HEK293 (cell line): ENCODE results near the gene UTP14A.

Experiments
- CTCF ChIA-PET: fragments of 350-600 bp; formaldehyde crosslinking; extraction: SDS; loops from one replicate; lab custom pipeline; 2021; ENCODE audit warnings: antibody characterized with exemption; lab: Yijun Ruan, JAX
- POLR2A ChIA-PET: fragments of 300-600 bp; formaldehyde crosslinking; extraction: SDS; loops from one replicate; lab custom pipeline; 2020; ENCODE audit warnings: antibody characterized with exemption, inconsistent platforms; lab: Yijun Ruan, JAX
- H3K27ac ChIP-seq: fragments of 200-500 bp; sonication (Bioruptor generic); 2 replicates; pipeline ENCODE4 v1.5.1; 2014; ENCODE audit warnings: low read depth, low read length, control low read depth, inconsistent platforms; ENCODE audit errors: extremely low read depth
- H3K36me3 ChIP-seq, 2 experiments: fragments of 200-500 bp in 1 of 2; sonication (Bioruptor generic) in 1 of 2; 1 replicate in 1 of 2; 2 replicates in 1 of 2; pipeline ENCODE4 v1.5.1; 2014 to 2017; ENCODE audit warnings: inconsistent platforms in 2 of 2, low read length in 2 of 2; ENCODE audit not compliant: control insufficient read depth in 2 of 2, insufficient read depth in 1 of 2
- H3K4me1 ChIP-seq: fragments of 200-500 bp; sonication (Bioruptor generic); 2 replicates; pipeline ENCODE4 v1.5.1; 2014; ENCODE audit warnings: mild to moderate bottlenecking, low read length, inconsistent platforms; ENCODE audit not compliant: control insufficient read depth, insufficient read depth
- H3K4me3 ChIP-seq: 2 replicates; pipeline ENCODE4 v1.5.1; 2011; ENCODE audit warnings: low read depth, mild to moderate bottlenecking, control low read depth, low read length, moderate library complexity
- H3K9me3 ChIP-seq: fragments of 200-500 bp; sonication (Bioruptor generic); 2 replicates; pipeline ENCODE4 v1.5.1; 2014; ENCODE audit warnings: low read depth, low read length, inconsistent platforms; ENCODE audit not compliant: control insufficient read depth, insufficient read depth
- BCL6B ChIP-seq: fragments of 450-650 bp; formaldehyde crosslinking; IDR thresholded peaks from 2 replicates; pipeline ENCODE4 v1.5.1; 2017; ENCODE audit warnings: missing biosample characterization, missing genetic modification characterization
- EGR2 ChIP-seq: fragments of 450-650 bp; formaldehyde crosslinking; IDR thresholded peaks from 2 replicates; pipeline ENCODE4 v1.5.1; 2016; ENCODE audit warnings: low read depth, missing biosample characterization, missing genetic modification characterization
- HIC1 ChIP-seq: fragments of 450-650 bp; formaldehyde crosslinking; IDR thresholded peaks from 2 replicates; pipeline ENCODE4 v1.5.1; 2016; ENCODE audit warnings: missing biosample characterization, missing genetic modification characterization
- HOXA7 ChIP-seq: sonication (generic); formaldehyde crosslinking; IDR thresholded peaks from 2 replicates; pipeline ENCODE4 v1.8.1; 2022; ENCODE audit warnings: missing genetic modification reagents, borderline replicate concordance
- MYNN ChIP-seq: fragments of 450-650 bp; formaldehyde crosslinking; IDR thresholded peaks from 2 replicates; pipeline ENCODE4 v1.5.1; 2016; ENCODE audit warnings: missing biosample characterization, missing genetic modification characterization, borderline replicate concordance
- PATZ1 ChIP-seq: fragments of 450-650 bp; formaldehyde crosslinking; IDR thresholded peaks from 2 replicates; pipeline ENCODE4 v1.5.1; 2016; ENCODE audit warnings: missing biosample characterization, missing genetic modification characterization
- SALL2 ChIP-seq: fragments of 450-650 bp; formaldehyde crosslinking; IDR thresholded peaks from 2 replicates; pipeline ENCODE4 v1.5.0; 2017; ENCODE audit warnings: missing biosample characterization, mild to moderate bottlenecking, missing genetic modification characterization, borderline replicate concordance
- SP2 ChIP-seq: fragments of 450-650 bp; formaldehyde crosslinking; IDR thresholded peaks from 2 replicates; pipeline ENCODE4 v1.5.1; 2016; ENCODE audit warnings: missing biosample characterization, missing genetic modification characterization
- SP7 ChIP-seq: fragments of 450-650 bp; formaldehyde crosslinking; IDR thresholded peaks from 2 replicates; pipeline ENCODE4 v1.5.1; 2016; ENCODE audit warnings: missing biosample characterization, missing genetic modification characterization
- YY2 ChIP-seq: fragments of 450-650 bp; formaldehyde crosslinking; IDR thresholded peaks from 2 replicates; pipeline ENCODE4 v1.5.1; 2016; ENCODE audit warnings: missing biosample characterization, missing genetic modification characterization
- ZBTB1 ChIP-seq: fragments of 450-650 bp; formaldehyde crosslinking; IDR thresholded peaks from 2 replicates; pipeline ENCODE4 v1.5.1; 2016; ENCODE audit warnings: missing biosample characterization, missing genetic modification characterization
- ZBTB44 ChIP-seq: fragments of 450-650 bp; IDR thresholded peaks from 2 replicates; pipeline ENCODE4 v1.5.1; 2018; ENCODE audit warnings: missing biosample characterization, mild to moderate bottlenecking, missing genetic modification characterization
- ZNF121 ChIP-seq: fragments of 450-650 bp; formaldehyde crosslinking; IDR thresholded peaks from 2 replicates; pipeline ENCODE4 v1.5.1; 2016; ENCODE audit warnings: missing biosample characterization, missing genetic modification characterization
- ZNF18 ChIP-seq: fragments of 450-650 bp; formaldehyde crosslinking; IDR thresholded peaks from 2 replicates; pipeline ENCODE4 v1.5.1; 2016; ENCODE audit warnings: missing biosample characterization, missing genetic modification characterization
- ZNF214 ChIP-seq: fragments of 450-650 bp; formaldehyde crosslinking; IDR thresholded peaks from 2 replicates; pipeline ENCODE4 v1.5.1; 2017; ENCODE audit warnings: missing biosample characterization, mild to moderate bottlenecking, missing genetic modification characterization, borderline replicate concordance
- ZNF37A ChIP-seq: fragments of 450-650 bp; IDR thresholded peaks from 2 replicates; pipeline ENCODE4 v1.5.1; 2018; ENCODE audit warnings: missing biosample characterization, missing genetic modification characterization
- ZNF510 ChIP-seq: fragments of 450-650 bp; formaldehyde crosslinking; IDR thresholded peaks from 2 replicates; pipeline ENCODE4 v1.5.1; 2018; ENCODE audit warnings: mild to moderate bottlenecking, missing genetic modification characterization, missing biosample characterization; ENCODE audit not compliant: insufficient replicate concordance
- ZNF529 ChIP-seq: fragments of 450-650 bp; formaldehyde crosslinking; IDR thresholded peaks from 2 replicates; pipeline ENCODE4 v1.5.1; 2017; ENCODE audit warnings: missing genetic modification characterization, missing biosample characterization; ENCODE audit not compliant: insufficient replicate concordance
- ZNF645 ChIP-seq: fragments of 450-650 bp; formaldehyde crosslinking; IDR thresholded peaks from 2 replicates; pipeline ENCODE4; 2016; ENCODE audit warnings: missing biosample characterization, missing genetic modification characterization
- ZSCAN30 ChIP-seq: fragments of 450-650 bp; IDR thresholded peaks from 2 replicates; pipeline ENCODE4 v1.5.1; 2018; ENCODE audit warnings: missing biosample characterization, mild to moderate bottlenecking, missing genetic modification characterization, moderate library complexity
- ZXDB ChIP-seq: fragments of 450-650 bp; formaldehyde crosslinking; IDR thresholded peaks from 2 replicates; pipeline ENCODE4 v1.5.1; 2016; ENCODE audit warnings: missing biosample characterization, missing genetic modification characterization
- TF ChIP-seq, protein P1 (sequence below): fragments of 450-650 bp; formaldehyde crosslinking; IDR thresholded peaks from 2 replicates; pipeline ENCODE4 v1.5.1; 2017; ENCODE audit warnings: missing biosample characterization, mild to moderate bottlenecking, missing genetic modification characterization, moderate library complexity
- TF ChIP-seq, protein P2 (sequence below): fragments of 450-650 bp; formaldehyde crosslinking; IDR thresholded peaks from 2 replicates; pipeline ENCODE4 v1.5.1; 2016; ENCODE audit warnings: missing biosample characterization, missing genetic modification characterization
- TF ChIP-seq, protein P3 (sequence below): fragments of 450-650 bp; formaldehyde crosslinking; optimal IDR thresholded peaks from 2 replicates; pipeline ENCODE3; 2016; ENCODE audit warnings: missing biosample characterization, mild to moderate bottlenecking, missing genetic modification characterization

UTP14A gene

GRCh38 chrX:129932821-129933321 lies 26.9 kb downstream of the UTP14A start:
- ChIA-PET POLR2A (no interaction called here), CTCF (interaction anchor here (0.7 to 1.8 kb wide), 2 partner anchors 88 to 109 kb away, joined by 3 to 4 read pairs; no protein-coding TSS in a partner anchor)
- Histone ChIP-seq H3K4me1 (no peaks in the 10 kb centered on the region; the same call in 1 of the 2 replicates), H3K27ac (peak overlapping the region; percentile 81; the same call in 1 of the 2 replicates), H3K4me3 (peak overlapping the region; percentile 17; the same call in 1 of the 2 replicates), H3K9me3 (no peaks in the 10 kb centered on the region), H3K36me3 (peaks cover under 1 to 18% of the 10 kb centered on the region in 2 experiments; a peak in 2 of 3 replicates)
- TF ChIP-seq, protein P1, sequence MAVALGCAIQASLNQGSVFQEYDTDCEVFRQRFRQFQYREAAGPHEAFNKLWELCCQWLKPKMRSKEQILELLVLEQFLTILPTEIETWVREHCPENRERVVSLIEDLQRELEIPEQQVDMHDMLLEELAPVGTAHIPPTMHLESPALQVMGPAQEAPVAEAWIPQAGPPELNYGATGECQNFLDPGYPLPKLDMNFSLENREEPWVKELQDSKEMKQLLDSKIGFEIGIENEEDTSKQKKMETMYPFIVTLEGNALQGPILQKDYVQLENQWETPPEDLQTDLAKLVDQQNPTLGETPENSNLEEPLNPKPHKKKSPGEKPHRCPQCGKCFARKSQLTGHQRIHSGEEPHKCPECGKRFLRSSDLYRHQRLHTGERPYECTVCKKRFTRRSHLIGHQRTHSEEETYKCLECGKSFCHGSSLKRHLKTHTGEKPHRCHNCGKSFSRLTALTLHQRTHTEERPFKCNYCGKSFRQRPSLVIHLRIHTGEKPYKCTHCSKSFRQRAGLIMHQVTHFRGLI (tag by site-specific recombination) = no peak
- TF ChIP-seq BCL6B (tag by site-specific recombination) = no peak
- no peak for TF ChIP-seq MYNN (tag by site-specific recombination)
- peak; percentile 42 for TF ChIP-seq SP2 (tag by site-specific recombination)
- TF ChIP-seq ZNF529 = no peak
- TF ChIP-seq YY2 (tag by site-specific recombination) = no peak
- peak; percentile 26; the same call in 1 of the 2 replicates for TF ChIP-seq PATZ1 (tag by site-specific recombination)
- TF ChIP-seq SALL2 = no peak
- no peak for TF ChIP-seq ZBTB1 (tag by site-specific recombination)
- no peak for TF ChIP-seq HIC1 (tag by site-specific recombination)
- TF ChIP-seq HOXA7 = no peak
- no peak for TF ChIP-seq ZNF121
- TF ChIP-seq, protein P2, sequence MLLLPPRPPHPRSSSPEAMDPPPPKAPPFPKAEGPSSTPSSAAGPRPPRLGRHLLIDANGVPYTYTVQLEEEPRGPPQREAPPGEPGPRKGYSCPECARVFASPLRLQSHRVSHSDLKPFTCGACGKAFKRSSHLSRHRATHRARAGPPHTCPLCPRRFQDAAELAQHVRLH (tag by site-specific recombination) = no peak
- TF ChIP-seq ZNF645 (tag by site-specific recombination) = no peak
- no peak for TF ChIP-seq ZSCAN30
- TF ChIP-seq, protein P3, sequence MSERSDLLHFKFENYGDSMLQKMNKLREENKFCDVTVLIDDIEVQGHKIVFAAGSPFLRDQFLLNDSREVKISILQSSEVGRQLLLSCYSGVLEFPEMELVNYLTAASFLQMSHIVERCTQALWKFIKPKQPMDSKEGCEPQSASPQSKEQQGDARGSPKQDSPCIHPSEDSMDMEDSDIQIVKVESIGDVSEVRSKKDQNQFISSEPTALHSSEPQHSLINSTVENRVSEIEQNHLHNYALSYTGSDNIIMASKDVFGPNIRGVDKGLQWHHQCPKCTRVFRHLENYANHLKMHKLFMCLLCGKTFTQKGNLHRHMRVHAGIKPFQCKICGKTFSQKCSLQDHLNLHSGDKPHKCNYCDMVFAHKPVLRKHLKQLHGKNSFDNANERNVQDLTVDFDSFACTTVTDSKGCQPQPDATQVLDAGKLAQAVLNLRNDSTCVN (tag by site-specific recombination) = peak; percentile 59
- TF ChIP-seq ZXDB (tag by site-specific recombination) = no peak
- TF ChIP-seq ZNF37A = no peak
- peak; percentile 29; the same call in 1 of the 2 replicates for TF ChIP-seq SP7
- TF ChIP-seq ZNF510 (tag by site-specific recombination) = no peak
- TF ChIP-seq ZNF214 = no peak
- TF ChIP-seq ZNF18 (tag by site-specific recombination) = no peak
- TF ChIP-seq EGR2 (tag by site-specific recombination) = peak; percentile 21; the same call in 1 of the 2 replicates
- no peak for TF ChIP-seq ZBTB44 (tag by site-specific recombination)
